Stimulated activated CD8-positive, alpha-beta memory T cell treated with anti-CD3 and anti-CD28 coated beads, Interleukin-15, amount 100 ng/mL, for 4 hours (primary cell): Measurements from ENCODE around the gene HIP1.
"Not testable (repeated sequence)": the region's sequence is repeated elsewhere in the genome, so short reads cannot be mapped to it uniquely, and the experiment has no call there.

Source experiments
- DNase-seq, 2 donors: peaks; one replicate each; pipeline ENCODE4 v3.0.0-alpha.2; 2020; ENCODE audit warnings: low read depth in 2 of 2

HIP1 gene

DNA sequence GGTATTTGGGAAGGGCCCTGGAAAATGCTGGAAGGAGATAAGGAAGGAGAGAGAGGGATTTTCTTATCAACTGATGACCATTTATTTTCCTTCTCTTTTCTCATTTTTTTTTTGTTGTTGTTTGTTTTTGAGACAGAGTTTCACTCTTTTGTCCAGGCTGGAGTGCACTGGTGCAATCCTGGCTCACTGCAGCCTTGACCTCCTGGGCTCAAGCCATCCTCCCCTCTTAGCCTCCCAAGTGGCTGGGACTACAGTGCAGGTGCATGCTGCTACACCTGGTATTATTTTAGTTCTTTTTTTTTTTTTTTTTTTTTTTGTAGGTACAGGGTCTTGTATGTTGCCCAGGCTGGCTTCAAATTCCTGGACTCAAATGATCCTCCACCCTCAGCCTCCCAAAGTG, 52.2 kb downstream of the HIP1 start:
- no peak for DNase-seq

DNA sequence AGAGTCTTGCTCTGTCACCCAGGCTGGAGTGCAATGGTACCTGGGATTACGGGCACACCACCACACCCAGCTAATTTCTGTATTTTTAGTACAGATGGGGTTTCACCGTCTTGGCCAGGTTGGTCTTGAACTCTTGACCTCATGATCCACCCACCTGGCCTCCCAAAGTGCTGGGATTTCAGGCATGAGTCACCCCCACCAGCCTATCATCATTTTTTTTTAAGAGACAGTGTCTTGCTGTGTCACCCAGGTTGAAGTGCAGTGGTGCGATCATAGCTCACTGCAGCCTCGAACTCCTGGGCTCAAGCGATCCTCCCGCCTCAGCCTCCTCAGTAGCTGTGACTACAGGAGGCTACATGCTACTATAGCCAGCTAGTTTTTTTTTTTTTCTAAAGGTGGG, 56.7 kb downstream of the HIP1 start:
- not testable (repeated sequence) for DNase-seq

DNA sequence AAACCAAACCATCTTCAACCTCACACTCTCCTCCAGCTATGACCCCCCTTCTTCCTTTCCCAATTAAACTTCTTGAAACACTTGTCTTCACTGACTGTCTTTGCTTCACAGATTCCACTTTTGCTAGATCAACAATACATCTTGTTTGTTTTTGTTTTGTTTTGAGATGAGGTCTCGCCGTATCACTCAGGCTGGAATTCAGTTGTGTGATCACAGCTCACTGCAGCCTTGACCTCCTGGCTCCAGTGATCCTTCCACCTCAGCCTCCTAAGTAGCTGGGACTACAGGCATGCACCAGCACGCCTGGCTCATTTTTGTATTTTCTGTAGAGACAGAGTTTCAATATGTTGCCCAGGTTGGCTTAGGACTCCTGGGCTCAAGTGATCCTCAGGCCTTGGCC, 59.7 kb downstream of the HIP1 start:
- no peak for DNase-seq

DNA sequence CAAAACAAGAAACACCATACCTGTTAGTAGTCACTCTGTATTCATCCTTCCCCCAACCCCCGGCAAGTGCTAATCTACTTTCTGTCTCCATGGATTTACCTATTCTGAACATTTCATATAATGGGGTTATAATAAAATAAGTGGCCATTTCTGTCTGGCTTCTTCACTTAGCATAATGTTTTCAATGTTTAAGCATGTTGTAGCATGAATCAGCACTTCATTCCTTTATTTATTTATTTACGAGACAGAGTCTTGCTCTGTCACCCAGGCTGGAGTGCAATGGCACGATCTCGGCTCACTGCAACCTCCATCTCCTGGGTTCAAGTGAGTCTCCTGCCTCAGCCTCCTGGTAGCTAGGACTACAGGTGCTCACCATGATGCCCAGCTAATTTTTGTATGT, 69.2 kb downstream of the HIP1 start:
- DNase-seq, result no peak

DNA sequence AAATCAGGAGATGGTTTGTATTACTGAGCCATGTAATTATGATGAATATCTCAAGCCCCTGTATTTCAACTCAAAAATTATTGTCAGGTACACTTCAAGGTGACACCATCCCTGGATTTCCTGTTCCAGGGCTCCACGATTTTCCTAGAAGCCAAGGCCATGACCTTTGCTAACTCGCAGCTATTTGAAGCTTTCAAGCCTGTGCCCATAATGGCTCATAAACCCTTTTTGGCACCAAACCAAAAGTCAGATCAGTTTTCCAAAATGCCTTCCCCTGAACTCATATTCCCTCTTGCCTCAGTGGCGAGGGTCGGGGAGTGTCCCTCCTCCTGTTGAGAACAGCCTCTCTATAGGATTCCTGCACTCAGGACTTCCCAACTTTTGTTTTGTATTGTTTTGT, 70.8 kb downstream of the HIP1 start:
- DNase-seq, result no peak

DNA sequence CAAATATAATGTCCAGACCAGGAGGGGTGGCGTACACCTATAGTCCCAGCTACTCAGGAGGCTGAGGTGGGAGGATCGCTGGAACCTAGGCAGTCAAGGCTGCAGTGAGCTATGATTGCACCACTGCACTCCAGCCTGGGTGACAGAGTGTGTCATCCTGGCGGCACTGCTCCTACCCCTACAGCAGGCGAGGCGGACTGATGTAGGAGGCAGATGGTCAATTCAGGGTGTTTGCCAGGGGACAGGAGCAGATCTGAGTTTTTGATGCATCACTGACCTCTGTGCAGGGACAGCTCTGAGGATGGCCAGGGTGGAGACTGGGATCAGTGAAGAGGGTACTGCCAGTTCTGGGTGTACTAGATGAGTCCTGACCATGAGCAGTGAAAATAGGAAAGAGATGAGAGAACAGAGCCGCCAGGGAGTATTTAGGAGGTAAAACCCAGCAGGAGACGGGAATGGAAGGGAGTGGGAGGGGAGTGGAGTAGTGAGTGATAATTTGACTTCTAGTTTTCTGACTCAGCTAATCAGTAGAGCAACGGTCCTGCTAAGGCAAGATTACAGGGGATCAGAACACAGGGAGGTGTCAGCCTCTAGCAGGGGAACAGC, 75.3 kb downstream of the HIP1 start:
- no peak for DNase-seq

DNA sequence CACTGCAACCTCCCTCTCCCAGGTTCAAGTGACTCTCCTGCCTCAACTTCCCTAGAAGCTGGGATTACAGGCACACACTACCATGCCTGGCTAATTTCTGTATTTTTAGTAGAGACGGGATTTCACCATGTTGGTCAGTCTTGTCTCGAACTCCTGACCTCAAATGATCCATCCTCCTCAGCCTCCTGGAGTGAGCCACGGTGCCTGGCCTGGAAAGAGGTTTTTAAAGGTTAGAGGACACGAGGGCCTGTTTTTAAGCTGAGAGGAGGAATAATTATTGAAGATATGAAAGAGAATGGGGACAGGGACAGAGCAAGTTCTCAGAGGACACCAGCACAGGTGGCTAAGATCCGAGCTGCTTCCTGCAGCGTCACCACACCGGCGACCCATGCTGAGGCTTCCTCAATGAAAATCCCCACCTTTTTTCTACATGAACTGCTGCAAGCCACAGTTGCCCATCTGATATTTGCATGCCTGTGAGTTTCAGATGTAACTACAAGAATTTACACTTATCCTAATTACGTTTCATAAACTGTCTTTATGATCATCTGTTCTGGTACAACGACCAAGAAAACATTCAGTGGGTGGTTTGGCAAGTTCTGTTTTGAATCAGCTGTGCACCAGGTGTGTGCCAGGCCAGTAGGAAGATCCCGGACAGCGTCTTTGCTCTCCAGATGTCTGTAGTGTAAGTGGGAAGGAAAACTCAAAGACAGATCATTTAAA, 76.0 kb downstream of the HIP1 start:
- DNase-seq, result no peak

DNA sequence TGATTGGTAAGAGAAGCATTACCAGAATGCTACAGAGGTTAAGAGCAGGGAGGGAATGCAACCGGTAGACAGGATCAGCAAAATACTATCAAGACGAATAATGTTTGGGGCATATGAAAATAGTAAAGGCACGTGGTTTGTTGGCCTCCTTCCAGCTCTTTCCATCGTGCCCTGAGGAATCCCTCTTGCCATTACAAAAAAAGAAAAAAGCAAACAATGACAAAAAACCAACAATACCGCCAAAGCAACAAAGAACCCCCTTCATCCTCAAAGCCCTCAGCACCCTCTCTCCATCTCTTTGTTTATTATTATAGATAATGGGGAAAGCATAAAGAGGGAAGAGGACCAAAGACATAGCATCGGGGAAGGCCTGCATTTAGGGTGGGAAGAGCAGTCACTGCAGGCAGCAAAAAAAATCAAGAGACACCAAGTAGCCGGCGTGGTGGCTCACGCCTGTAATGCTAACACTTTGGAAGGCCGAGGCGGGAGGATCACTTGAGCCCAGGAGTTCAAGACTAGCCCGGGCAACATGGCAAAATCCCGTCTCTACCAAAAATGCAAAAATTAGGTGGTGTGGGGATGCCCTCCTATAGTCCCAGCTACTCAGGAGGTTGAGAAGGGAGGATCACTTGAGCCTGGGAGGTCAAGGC, 78.0 kb downstream of the HIP1 start:
- no peak for DNase-seq

DNA sequence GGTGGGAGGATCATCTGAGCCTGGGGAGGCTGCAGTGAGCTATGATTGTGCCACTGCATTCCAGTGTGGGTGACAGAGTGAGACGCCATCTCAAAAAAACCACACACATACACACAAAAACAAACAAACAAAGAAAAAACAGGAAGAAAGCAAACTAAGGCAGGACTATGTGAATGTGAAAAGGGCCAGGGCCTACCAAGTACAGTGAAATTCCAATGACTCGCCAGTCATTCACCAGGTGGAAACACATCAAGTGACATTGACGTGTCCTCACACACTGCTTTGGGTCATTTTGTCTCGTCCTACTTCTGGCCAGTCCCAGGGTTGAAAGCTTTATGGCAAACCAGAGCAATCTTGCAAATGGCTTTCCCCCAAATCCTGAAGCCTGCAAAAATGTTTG, 79.9 kb downstream of the HIP1 start:
- no peak for DNase-seq

DNA sequence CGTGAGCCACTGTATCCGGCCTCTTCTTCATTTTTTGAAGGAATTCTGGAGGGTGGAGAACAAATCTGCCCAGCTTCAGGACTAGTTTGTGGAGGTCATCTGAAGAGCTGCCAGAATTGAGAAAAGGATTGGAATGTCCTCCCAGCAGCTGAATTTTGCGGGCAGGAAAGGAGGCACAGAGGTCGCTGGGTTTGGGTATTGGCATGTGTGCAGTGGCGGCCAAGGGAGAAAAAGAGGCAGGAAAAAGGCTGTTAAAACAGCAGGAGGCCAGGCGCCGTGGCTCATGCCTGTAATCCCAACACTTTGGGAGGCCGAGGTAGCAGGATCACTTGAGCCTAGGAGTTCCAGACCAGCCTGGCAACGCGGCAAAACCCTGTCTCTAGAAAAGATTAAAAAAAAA, 80.4 kb downstream of the HIP1 start:
- DNase-seq, result no peak

DNA sequence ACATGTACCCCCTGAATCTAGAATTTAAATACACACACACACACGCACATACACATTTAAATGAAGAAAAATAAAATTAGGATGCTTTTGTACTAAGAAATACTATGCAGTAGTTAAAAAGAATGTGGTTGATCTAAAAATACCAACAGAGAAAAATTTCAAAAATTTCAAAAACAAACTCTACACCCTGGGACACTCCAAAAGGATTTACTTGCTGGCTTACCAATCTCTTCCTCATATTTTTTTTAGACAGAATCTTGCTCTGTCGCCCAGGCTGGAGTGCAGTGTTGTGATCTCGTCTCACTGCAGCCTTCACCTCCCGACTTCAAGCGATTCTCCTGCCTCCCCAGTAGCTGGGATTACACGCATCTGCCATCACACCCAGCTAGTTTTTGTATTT, 80.9 kb downstream of the HIP1 start:
- DNase-seq, result no peak

DNA sequence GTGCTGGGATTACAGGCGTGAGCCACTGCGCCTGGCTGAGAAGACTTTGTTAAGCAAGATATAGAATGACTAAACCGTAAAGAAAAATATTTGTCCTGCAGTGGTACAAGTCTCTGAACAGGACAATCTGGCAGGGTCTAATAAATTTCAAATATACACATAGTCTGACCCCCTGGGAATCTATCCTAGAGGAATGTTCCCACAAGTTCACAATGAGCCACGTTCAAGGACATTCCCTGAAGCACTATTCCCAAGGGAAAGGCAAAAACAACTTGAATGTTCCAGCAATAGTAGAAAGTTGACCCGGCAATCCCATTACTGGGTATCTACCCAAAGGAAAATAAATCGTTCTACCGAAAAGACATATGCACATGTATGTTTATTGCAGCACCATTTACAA, 82.0 kb downstream of the HIP1 start:
- DNase-seq, result no peak

DNA sequence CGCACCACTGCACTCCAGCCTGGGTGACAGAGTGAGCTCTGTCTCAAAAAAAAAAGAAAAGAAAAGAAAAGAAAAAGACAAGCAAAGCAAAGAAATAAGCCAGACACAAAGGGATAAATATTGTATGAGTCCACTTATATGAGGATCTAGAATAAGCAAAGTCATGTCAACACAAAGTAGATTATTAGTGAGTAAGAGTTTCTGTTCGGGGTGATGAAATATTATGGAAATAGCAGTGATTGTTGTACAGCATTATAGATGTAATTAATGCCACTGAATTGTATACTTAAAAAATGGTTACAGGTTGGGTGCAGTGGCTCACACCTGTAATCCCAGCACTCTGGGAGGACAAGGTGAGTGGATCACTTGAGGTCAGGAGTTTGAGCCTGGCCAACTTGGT, 83.2 kb downstream of the HIP1 start:
- no peak for DNase-seq

DNA sequence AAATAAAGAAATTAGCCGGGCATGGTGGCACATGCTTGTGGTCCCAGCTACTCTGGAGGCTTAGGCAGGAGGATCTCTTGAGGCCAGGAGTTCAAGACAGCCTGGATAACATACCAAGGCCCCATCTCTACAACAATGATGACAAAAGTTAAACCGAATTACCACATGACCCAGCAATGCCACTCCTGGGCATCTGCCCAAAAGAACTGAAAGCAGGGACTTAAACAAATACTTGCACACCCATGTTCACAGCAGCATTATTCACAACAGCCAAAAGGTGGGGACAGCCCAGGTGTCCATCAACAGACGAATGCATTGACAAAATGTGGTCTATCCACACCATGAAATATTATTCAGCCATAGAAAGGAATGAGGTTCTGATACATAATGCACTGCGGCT, 83.9 kb downstream of the HIP1 start:
- no peak for DNase-seq

DNA sequence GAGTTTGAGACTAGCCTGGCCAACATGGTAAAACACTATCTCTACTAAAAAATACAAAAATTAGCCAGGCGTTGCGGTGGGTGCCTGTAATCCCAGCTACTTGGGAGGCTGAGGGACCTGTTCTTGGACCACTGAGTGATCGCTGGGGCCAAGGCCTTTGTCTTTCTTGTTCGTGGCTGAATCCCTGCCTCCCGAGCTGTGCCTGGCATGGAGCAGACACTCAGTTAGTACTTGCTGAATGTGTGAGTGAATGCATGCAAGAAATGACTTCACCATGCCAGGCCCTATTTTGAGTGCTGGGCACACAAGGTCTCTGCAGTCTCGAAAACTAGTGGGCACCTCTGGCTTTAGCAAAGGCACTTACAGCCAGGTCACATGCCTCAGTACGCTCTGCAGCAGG, 85.1 kb downstream of the HIP1 start:
- no peak for DNase-seq

DNA sequence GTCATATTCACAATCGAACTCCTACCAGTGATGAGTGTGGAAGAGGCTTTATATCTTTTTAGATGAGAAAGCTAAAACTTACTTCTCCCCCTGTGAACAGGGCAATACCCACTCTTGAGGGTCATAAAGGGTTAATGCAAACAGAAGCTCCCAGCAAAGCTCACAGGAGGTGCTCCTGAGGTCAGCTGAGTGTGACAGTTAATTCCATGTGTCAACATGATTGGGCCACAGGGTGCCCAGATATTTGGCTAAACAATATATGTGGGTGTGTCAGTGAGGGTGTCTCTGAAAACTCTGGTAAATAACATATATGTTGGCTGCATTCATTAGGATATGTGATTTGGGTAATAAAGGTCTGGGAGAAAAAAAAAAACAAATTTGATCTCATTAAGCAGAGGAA, 86.0 kb downstream of the HIP1 start:
- no peak for DNase-seq

DNA sequence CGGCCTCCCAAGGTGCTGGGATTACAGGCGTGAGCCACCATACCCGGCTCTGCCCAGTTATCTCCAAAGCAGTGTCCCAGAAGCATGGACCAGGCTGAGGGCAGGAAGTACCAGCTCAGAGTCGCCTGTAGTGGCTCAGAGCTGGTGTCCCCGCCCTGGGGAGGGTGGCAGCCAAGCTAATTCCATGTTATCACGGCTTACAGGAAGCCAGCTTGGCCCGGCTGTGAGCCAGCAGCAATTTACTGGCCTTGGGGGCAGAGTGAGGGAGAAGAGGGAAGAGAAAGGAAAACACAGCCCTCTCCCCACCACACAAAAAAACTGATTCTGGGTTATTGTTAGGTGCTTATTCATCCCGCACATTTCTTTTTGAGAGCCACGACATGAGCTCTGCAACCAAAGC, 88.1 kb downstream of the HIP1 start:
- DNase-seq, result no peak

DNA sequence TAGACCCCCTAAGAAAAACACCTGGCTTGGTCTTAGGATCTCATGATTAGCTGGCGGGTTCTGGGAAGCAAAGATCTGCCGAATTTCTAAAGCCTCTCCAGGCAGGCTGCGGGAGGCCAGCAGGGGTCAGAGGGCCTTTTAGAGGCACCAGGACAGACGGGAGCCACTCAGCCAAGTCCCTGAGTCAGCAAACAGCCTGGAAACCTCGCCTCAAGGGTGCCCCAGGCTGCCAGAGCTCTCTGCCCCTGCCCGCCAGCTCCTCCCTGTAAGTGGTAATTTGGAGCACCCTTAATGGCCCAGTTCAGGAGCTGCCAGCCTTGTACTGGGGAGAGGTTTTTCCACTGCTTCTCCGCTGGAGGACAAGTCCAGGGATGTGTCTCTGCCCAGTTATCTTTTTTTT, 88.7 kb downstream of the HIP1 start:
- DNase-seq, result no peak

DNA sequence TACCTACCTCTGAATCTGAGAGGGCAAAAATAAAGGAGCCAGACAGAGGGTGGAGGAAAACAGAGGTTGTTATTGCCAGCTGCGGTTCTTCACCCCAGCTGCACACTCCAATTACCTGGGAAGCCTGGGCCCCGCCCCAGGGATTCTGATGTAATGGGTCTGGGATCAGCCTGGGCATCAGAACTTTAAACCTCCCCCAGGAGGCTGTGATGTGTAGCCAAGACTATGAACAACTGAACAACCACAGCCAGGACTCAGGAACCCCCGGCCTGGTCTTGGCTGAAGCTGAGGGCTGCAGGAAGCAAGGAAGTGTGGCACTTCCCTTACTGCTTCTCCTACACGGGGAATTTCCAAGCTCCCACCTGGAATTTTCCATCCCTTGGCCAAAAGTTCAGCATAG, 89.3 kb downstream of the HIP1 start:
- DNase-seq, result no peak

DNA sequence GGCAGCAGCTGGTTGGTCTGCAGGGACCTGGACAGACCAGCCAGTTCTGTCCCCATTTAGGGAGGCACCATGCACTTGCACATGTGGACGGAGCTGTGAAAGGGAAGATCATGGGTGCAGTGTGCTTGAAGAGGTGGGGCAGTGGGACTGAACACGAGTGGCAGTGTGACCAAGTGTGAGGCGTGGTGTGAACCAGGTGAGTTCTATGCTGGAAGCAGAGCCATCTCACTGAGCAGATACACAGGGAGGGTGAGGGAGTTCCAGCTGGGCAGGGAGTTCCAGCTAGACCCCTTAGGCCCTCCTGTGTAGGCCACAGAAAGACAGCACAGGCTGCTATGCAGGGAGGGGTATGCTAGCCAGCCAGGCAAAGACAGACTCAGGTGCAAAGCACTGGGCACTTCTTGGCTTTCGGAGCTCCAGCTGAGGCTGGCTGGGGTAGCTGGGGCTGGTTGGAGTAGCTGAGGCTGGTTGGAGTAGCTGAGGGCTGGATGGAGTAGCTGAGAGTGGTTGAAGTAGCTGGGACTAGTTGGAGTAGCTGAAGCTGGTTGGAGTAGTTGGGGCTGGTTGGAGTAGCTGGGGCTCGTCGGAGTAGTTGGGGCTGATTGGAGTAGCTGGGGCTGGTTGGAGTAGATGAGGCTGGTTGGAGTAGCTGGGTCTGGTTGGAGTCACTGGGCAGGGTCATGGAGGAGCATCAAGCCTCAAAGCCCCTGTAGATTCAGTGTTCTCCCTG, 90.9 kb downstream of the HIP1 start:
- DNase-seq, result no peak

DNA sequence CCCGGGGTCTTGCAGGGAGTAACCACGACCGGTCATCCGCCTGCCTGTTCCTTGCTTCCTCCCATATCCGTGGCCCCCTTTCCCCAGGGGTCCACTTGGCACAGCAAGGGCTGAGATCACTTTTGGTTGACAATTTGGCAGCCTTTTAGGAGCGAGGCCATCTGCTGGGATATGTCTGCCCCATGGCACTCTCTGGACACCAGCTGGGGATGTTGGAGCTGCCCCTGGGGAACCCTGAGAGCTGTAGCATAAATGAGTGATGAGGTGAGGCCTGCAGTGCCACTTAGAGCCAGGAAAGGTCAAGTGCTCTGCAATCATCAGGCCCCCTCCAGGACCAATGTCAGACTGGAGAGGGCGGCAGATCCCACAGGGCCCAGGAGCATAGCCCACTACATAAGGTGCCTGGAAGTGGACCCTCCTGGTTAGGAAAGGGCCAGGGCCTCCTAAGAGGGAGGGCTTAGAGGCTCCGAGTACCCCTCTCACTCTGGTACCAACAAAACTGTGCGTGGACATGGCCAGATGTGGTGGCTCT, 92.1 kb downstream of the HIP1 start:
- DNase-seq, result no peak

DNA sequence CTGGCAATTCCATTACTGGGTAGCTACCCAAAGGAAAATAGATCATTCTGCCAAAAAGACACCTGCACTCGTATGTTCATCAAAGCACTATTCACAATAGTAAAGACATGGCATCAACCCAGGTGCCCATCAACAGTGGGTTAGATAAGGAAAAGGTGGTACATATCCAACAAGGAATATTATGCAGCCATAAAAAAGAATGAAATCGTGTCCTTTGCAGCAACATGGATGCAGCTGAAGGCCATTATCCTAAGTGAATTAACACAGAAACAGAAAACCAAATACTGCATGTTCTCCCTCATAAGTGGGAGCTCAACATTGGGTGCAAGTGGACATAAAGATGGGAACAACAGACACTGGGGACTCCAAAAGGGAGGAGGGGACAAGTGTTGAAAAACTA, 93.2 kb downstream of the HIP1 start:
- DNase-seq, result no peak

DNA sequence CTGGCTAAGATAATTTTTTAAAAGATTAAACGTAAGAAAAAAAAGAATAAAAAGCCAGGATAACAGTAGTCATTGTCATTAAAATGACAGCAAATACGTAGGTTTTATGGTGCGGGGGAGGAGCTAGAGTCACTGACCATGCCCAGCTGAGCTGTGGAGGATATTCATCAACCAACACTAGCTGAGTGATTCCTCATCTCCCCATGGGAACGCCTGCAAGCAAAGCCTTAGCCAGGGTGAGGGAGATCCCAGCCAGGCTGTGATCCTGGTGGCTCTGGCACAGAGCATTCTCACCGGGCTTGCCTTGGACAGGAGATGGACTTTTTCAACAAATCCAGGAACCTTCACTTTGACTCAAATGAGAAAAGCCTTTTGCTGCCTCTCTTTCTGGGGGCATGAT, 94.2 kb downstream of the HIP1 start:
- DNase-seq, result no peak
